ENCODE data around the gene LPP. TPM values are rescaled to one million over a fixed set of nuclear protein-coding genes. Genes with fewer than 3 reads are reported as not detected.

LPP gene
- total RNA-seq, 6 donors from 2014 or later, result 86.0 to 196 (median 160) TPM

- ATAC-seq (ENCODE audit: low FRiP score in 2 of 2) (no peak), DNase-seq (no peak)
- 48 to 60% methylated on average over 8 of the region's 8 CpGs for WGBS, 2 donors
Observed at GRCh38 chr3:188306435-188307005, 152.6 kb downstream of the LPP start.

GRCh38 chr3:188309437-188310269, 155.7 kb downstream of the LPP start:
- DNase-seq (no peak), ATAC-seq (ENCODE audit: low FRiP score in 2 of 2) (no peak)
- no peaks in the 10 kb centered on the region for H3K9me3 ChIP-seq
- no peaks in the 10 kb centered on the region for H3K27me3 ChIP-seq
- 80 to 81% methylated on average over 6 of the region's 6 CpGs for WGBS, 2 donors
- no peak for TF ChIP-seq CTCF (IDR thresholded peaks at IDR 0.05)
- TF ChIP-seq POLR2AphosphoS5 (IDR thresholded peaks at IDR 0.05), result no peak
- TF ChIP-seq EP300 (IDR thresholded peaks at IDR 0.05), result no peak
- no peak for TF ChIP-seq POLR2A (IDR thresholded peaks at IDR 0.05)
- H3K4me3 ChIP-seq, result no peak overlapping the region
- H3K27ac ChIP-seq, result no peak overlapping the region
- H3K36me3 ChIP-seq, result peaks cover 0 to 2% (median 0%) of the 10 kb centered on the region in 4 donors
- peaks cover 2 to 5% (median 4%) of the 10 kb centered on the region in 4 donors for H3K4me1 ChIP-seq

More at GRCh38 chr3:188306435-188307005, 152.6 kb downstream of the LPP start:
- no peaks in the 10 kb centered on the region for H3K27me3 ChIP-seq
- H3K9me3 ChIP-seq, result no peaks in the 10 kb centered on the region
- H3K27ac ChIP-seq, result no peak overlapping the region
- no peaks in the 10 kb centered on the region for H3K36me3 ChIP-seq
- no peak for TF ChIP-seq POLR2A (IDR thresholded peaks at IDR 0.05)
- no peak for TF ChIP-seq EP300 (IDR thresholded peaks at IDR 0.05)
- no peak for TF ChIP-seq POLR2AphosphoS5 (IDR thresholded peaks at IDR 0.05)
- TF ChIP-seq CTCF (IDR thresholded peaks at IDR 0.05), result no peak
- peaks cover 3 to 16% (median 7%) of the 10 kb centered on the region in 4 donors for H3K4me1 ChIP-seq
- no peak overlapping the region for H3K4me3 ChIP-seq

- peaks cover 0 to 2% (median 0%) of the 10 kb centered on the region in 4 donors for H3K4me1 ChIP-seq
- ATAC-seq (ENCODE audit: low FRiP score in 2 of 2) (no peak), DNase-seq (no peak)
- peaks cover 0 to 2% (median 0%) of the 10 kb centered on the region in 4 donors for H3K36me3 ChIP-seq
- no peak overlapping the region for H3K4me3 ChIP-seq
- no peak overlapping the region for H3K27ac ChIP-seq
- WGBS, 2 donors, result 94 to 96% methylated on average over 2 of the region's 2 CpGs
- no peaks in the 10 kb centered on the region for H3K9me3 ChIP-seq
- TF ChIP-seq CTCF (IDR thresholded peaks at IDR 0.05) (no peak), POLR2A (IDR thresholded peaks at IDR 0.05) (no peak), EP300 (IDR thresholded peaks at IDR 0.05) (no peak), POLR2AphosphoS5 (IDR thresholded peaks at IDR 0.05) (no peak)
- no peaks in the 10 kb centered on the region for H3K27me3 ChIP-seq
Observed at GRCh38 chr3:188310270-188310710, 156.3 kb downstream of the LPP start.

- peaks cover 0 to 2% (median 0%) of the 10 kb centered on the region in 4 donors for H3K36me3 ChIP-seq
- H3K9me3 ChIP-seq, result no peaks in the 10 kb centered on the region
- 64 to 65% methylated on average over 2 of the region's 2 CpGs for WGBS, 2 donors
- H3K4me3 ChIP-seq, result no peak overlapping the region
- DNase-seq (no peak), ATAC-seq (ENCODE audit: low FRiP score in 2 of 2) (no peak)
- no peak for TF ChIP-seq POLR2AphosphoS5 (IDR thresholded peaks at IDR 0.05)
- TF ChIP-seq CTCF (IDR thresholded peaks at IDR 0.05), result no peak
- TF ChIP-seq POLR2A (IDR thresholded peaks at IDR 0.05), result no peak
- TF ChIP-seq EP300 (IDR thresholded peaks at IDR 0.05), result no peak
- H3K27me3 ChIP-seq, result no peaks in the 10 kb centered on the region
- H3K27ac ChIP-seq, result no peak overlapping the region
- peaks cover 0 to 10% (median 3%) of the 10 kb centered on the region in 4 donors for H3K4me1 ChIP-seq
Observed at GRCh38 chr3:188315553-188315952, 161.6 kb downstream of the LPP start.
